ENCODE data around the gene TCIRG1.
A peak's percentile ranks its signal among the peaks of the same experiment; 100 is the strongest.
"Not testable (repeated sequence)": the region's sequence is repeated elsewhere in the genome, so short reads cannot be mapped to it uniquely, and the experiment has no call there.

DNA sequence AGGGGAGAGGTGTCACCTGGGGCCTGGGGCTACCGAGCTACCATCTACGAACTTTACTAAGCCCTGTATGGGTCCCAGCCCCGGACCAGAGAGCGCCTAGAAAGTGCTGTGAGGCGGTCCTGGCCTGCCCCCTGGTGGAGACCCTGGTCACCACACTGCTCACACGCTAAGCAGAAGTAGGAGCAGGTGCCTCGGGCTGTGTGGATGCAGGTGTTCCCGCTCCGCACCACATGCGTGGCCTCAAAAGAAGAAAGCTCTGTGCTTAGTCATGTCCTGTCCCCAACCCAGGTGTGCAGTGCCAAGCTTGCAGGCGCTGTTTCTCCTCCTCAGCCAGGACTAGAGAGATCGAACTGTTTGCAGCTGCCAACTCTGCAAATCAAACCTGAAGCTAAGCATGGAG is 45.0 kb upstream of the TCIRG1 start:
- TF ChIP-seq, protein P1, sequence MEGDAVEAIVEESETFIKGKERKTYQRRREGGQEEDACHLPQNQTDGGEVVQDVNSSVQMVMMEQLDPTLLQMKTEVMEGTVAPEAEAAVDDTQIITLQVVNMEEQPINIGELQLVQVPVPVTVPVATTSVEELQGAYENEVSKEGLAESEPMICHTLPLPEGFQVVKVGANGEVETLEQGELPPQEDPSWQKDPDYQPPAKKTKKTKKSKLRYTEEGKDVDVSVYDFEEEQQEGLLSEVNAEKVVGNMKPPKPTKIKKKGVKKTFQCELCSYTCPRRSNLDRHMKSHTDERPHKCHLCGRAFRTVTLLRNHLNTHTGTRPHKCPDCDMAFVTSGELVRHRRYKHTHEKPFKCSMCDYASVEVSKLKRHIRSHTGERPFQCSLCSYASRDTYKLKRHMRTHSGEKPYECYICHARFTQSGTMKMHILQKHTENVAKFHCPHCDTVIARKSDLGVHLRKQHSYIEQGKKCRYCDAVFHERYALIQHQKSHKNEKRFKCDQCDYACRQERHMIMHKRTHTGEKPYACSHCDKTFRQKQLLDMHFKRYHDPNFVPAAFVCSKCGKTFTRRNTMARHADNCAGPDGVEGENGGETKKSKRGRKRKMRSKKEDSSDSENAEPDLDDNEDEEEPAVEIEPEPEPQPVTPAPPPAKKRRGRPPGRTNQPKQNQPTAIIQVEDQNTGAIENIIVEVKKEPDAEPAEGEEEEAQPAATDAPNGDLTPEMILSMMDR (IDR thresholded peaks at IDR 0.05; ENCODE audit: poor library complexity): peak; percentile 55
- TF ChIP-seq EZH2 (IDR thresholded peaks at IDR 0.05; ENCODE audit: borderline replicate concordance): not testable (repeated sequence)

Measured in hepatocyte (in vitro differentiated cells).